Measurements from ENCODE around the gene ITGA4.

ITGA4 gene

GRCh38 chr2:181472990-181473389 is 15.8 kb downstream of the ITGA4 start:
- no peak for DNase-seq (ENCODE audit: low read depth)
- H3K4me3 ChIP-seq (ENCODE audit: low read depth, low read length): no peak overlapping the region
- TF ChIP-seq CTCF (conservative IDR thresholded peaks at IDR 0.05; ENCODE audit: low read depth, low read length): no peak

GRCh38 chr2:181474222-181474881 is 17.2 kb downstream of the ITGA4 start:
- no peak overlapping the region for H3K4me3 ChIP-seq (ENCODE audit: low read depth, low read length)
- no peak for DNase-seq (ENCODE audit: low read depth)
- TF ChIP-seq CTCF (conservative IDR thresholded peaks at IDR 0.05; ENCODE audit: low read depth, low read length): no peak

- DNase-seq (ENCODE audit: low read depth): no peak
- no peak for TF ChIP-seq CTCF (conservative IDR thresholded peaks at IDR 0.05; ENCODE audit: low read depth, low read length)
- no peak overlapping the region for H3K4me3 ChIP-seq (ENCODE audit: low read depth, low read length)
Measured at GRCh38 chr2:181483211-181483610, 26.0 kb downstream of the ITGA4 start.

- H3K4me3 ChIP-seq (ENCODE audit: low read depth, low read length): no peak overlapping the region
- DNase-seq (ENCODE audit: low read depth): no peak
- no peak for TF ChIP-seq CTCF (conservative IDR thresholded peaks at IDR 0.05; ENCODE audit: low read depth, low read length)
Measured at GRCh38 chr2:181483876-181484275, 26.7 kb downstream of the ITGA4 start.

GRCh38 chr2:181484851-181485637 is 27.9 kb downstream of the ITGA4 start:
- no peak overlapping the region for H3K4me3 ChIP-seq (ENCODE audit: low read depth, low read length)
- TF ChIP-seq CTCF (conservative IDR thresholded peaks at IDR 0.05; ENCODE audit: low read depth, low read length): no peak
- DNase-seq (ENCODE audit: low read depth): no peak

- TF ChIP-seq CTCF (conservative IDR thresholded peaks at IDR 0.05; ENCODE audit: low read depth, low read length): no peak
- H3K4me3 ChIP-seq (ENCODE audit: low read depth, low read length): no peak overlapping the region
- DNase-seq (ENCODE audit: low read depth): no peak
Measured at GRCh38 chr2:181485638-181485946, 28.4 kb downstream of the ITGA4 start.

- DNase-seq (ENCODE audit: low read depth): no peak
- H3K4me3 ChIP-seq (ENCODE audit: low read depth, low read length): no peak overlapping the region
- TF ChIP-seq CTCF (conservative IDR thresholded peaks at IDR 0.05; ENCODE audit: low read depth, low read length): no peak
Measured at GRCh38 chr2:181499231-181499630, 42.0 kb downstream of the ITGA4 start.
